Keratinocyte (primary cell): ENCODE measurements around the gene GRWD1. TPM values are rescaled to one million over a fixed set of nuclear protein-coding genes. Genes with fewer than 3 reads are reported as not detected.

ENCODE experiments used
- DNase-seq: peaks from one replicate; pipeline ENCODE4 v3.0.0-alpha.2; 2011; ENCODE audit warnings: low read depth, missing footprints, low spot score
- FAIRE-seq: peaks from 2 replicates; lab custom pipeline; 2011; peaks lifted over from hg19 to GRCh38; lab: Jason Lieb, UNC
- H2AFZ ChIP-seq: 2 replicates; pipeline ENCODE4 v1.6.0; 2012; ENCODE audit warnings: low read length, control low read depth, inconsistent platforms; ENCODE audit not compliant: control insufficient read depth
- H3K27ac ChIP-seq: 2 replicates; pipeline ENCODE4 v1.5.1; 2011; ENCODE audit warnings: low read length; ENCODE audit not compliant: control insufficient read depth, insufficient read depth
- H3K27me3 ChIP-seq: 3 replicates; pipeline ENCODE4 v1.6.0; 2011; ENCODE audit warnings: low read length; ENCODE audit not compliant: control insufficient read depth, insufficient read depth; ENCODE audit errors: extremely low read depth
- H3K36me3 ChIP-seq, 2 experiments: 2 replicates in 1 of 2; 3 replicates in 1 of 2; pipeline ENCODE4 v1.5.1; 2011; ENCODE audit warnings: low read length in 2 of 2, mild to moderate bottlenecking in 1 of 2; ENCODE audit not compliant: control insufficient read depth in 2 of 2, insufficient read depth in 2 of 2; ENCODE audit errors: extremely low read depth in 1 of 2
- H3K4me1 ChIP-seq: 3 replicates; pipeline ENCODE4 v1.5.1; 2011; ENCODE audit warnings: low read length; ENCODE audit not compliant: control insufficient read depth, insufficient read depth; ENCODE audit errors: extremely low read depth
- H3K4me2 ChIP-seq: 3 replicates; pipeline ENCODE4 v1.6.0; 2011; ENCODE audit warnings: low read depth, low read length; ENCODE audit not compliant: control insufficient read depth, insufficient read depth; ENCODE audit errors: extremely low read depth
- H3K4me3 ChIP-seq, 3 experiments: fragments of 200-600 bp in 1 of 3; sonication (generic) in 1 of 3; 2 replicates in 2 of 3; 3 replicates in 1 of 3; pipeline ENCODE4 v1.5.1; 2011 to 2016; ENCODE audit warnings: low read length in 3 of 3, mild to moderate bottlenecking in 3 of 3, control low read depth in 2 of 3, inconsistent platforms in 1 of 3, low read depth in 1 of 3, mixed read lengths in 1 of 3, mixed run types in 1 of 3, moderate library complexity in 1 of 3; ENCODE audit not compliant: control insufficient read depth in 2 of 3, insufficient read depth in 2 of 3; ENCODE audit errors: extremely low read depth in 1 of 3
- H3K79me2 ChIP-seq: 2 replicates; pipeline ENCODE4 v1.6.0; 2012; ENCODE audit warnings: low read length; ENCODE audit not compliant: control insufficient read depth, insufficient read depth
- H3K9ac ChIP-seq: 3 replicates; pipeline ENCODE4 v1.6.0; 2011; ENCODE audit warnings: low read length; ENCODE audit not compliant: control insufficient read depth, insufficient read depth; ENCODE audit errors: extremely low read depth
- H3K9me1 ChIP-seq: 3 replicates; pipeline ENCODE4 v1.6.0; 2011; ENCODE audit warnings: low read length; ENCODE audit not compliant: control insufficient read depth, insufficient read depth; ENCODE audit errors: extremely low read depth
- H3K9me3 ChIP-seq: 2 replicates; pipeline ENCODE4 v1.5.1; 2012; ENCODE audit warnings: low read depth, low read length; ENCODE audit not compliant: control insufficient read depth
- H4K20me1 ChIP-seq: 3 replicates; pipeline ENCODE4 v1.6.0; 2011; ENCODE audit warnings: low read length; ENCODE audit not compliant: control insufficient read depth, insufficient read depth; ENCODE audit errors: extremely low read depth
- CTCF ChIP-seq, 3 experiments: IDR thresholded peaks in 1 of 3; conservative IDR thresholded peaks in 1 of 3; optimal IDR thresholded peaks in 1 of 3; 2 replicates in 2 of 3; 3 replicates in 1 of 3; pipeline versions ENCODE3 to v1.5.1; 2011; ENCODE audit warnings: low read length in 3 of 3, mild to moderate bottlenecking in 3 of 3, moderate library complexity in 2 of 3, control low read depth in 1 of 3, inconsistent platforms in 1 of 3; ENCODE audit not compliant: insufficient read depth in 2 of 3; ENCODE audit errors: extremely low read depth in 1 of 3
- EZH2 ChIP-seq: IDR thresholded peaks from one replicate; pipeline ENCODE4 v1.6.1; 2012; ENCODE audit warnings: inconsistent platforms, mild to moderate bottlenecking, low read length, moderate library complexity
- dilution Hi-C: fragments of 300-500 bp; cut with MboI; formaldehyde crosslinking; loops from one replicate; pipeline ENCODE4 v1.7.0; 2020; ENCODE audit warnings: low sequenced_read_pairs; ENCODE audit not compliant: extremely low pct_ligation_motif_present
- polyA plus RNA-seq, 5 experiments: library from polyadenylated mRNA; depleted of rRNA in 3 of 5; stranded (reverse) in 3 of 5; stranded (forward) in 1 of 5; unstranded in 1 of 5; fragments of >200 nt; gene quantifications; 1 replicate in 1 of 5; 2 replicates in 3 of 5; 3 replicates in 1 of 5; pipeline versions ENCODE4 v1.2.1 to v1.2.3, GENCODE V29; 2011 to 2012; ENCODE audit warnings: missing spikeins in 2 of 5, low read depth in 1 of 5, low replicate concordance in 1 of 5

Gene GRWD1
- polyA plus RNA-seq, 1 donor (not counting 4 experiments of a cell fraction or from before 2014, with no cell fraction given): 26.1 TPM

- H3K79me2 ChIP-seq: peaks cover 14% of the 10 kb centered on the region
- FAIRE-seq (no peak), DNase-seq (no peak)
- H3K4me3 ChIP-seq: no peak overlapping the region
- no peak overlapping the region for H3K9ac ChIP-seq
- peaks cover 25% of the 10 kb centered on the region for H3K27me3 ChIP-seq
- H3K36me3 ChIP-seq: peaks cover 1 to 5% of the 10 kb centered on the region in 2 experiments
- H3K27ac ChIP-seq: no peak overlapping the region
- H4K20me1 ChIP-seq: no peaks in the 10 kb centered on the region
- H2AFZ ChIP-seq: no peak overlapping the region
- H3K4me2 ChIP-seq: no peak overlapping the region
- no peaks in the 10 kb centered on the region for H3K9me1 ChIP-seq
- H3K9me3 ChIP-seq: no peaks in the 10 kb centered on the region
- dilution Hi-C loops: no loop called here
- TF ChIP-seq EZH2 (no peak), CTCF (optimal IDR thresholded peaks at IDR 0.05 in 1 of 3, IDR thresholded peaks at IDR 0.05 in 1 of 3, conservative IDR thresholded peaks at IDR 0.05 in 1 of 3; ENCODE audit: extremely low read depth in 1 of 3, insufficient read depth in 2 of 3, low read length in 3 of 3) (no peak)
- H3K4me1 ChIP-seq: peaks cover 19% of the 10 kb centered on the region
Observed at GRCh38 chr19:48443256-48443655, 2.5 kb upstream of the GRWD1 start.

- H3K36me3 ChIP-seq: peaks cover 6 to 10% of the 10 kb centered on the region in 2 experiments
- no peaks in the 10 kb centered on the region for H4K20me1 ChIP-seq
- no peak overlapping the region for H3K27ac ChIP-seq
- H3K79me2 ChIP-seq: peaks cover 19% of the 10 kb centered on the region
- no peaks in the 10 kb centered on the region for H3K9me1 ChIP-seq
- H3K4me1 ChIP-seq: peaks cover 19% of the 10 kb centered on the region
- H3K9me3 ChIP-seq: no peaks in the 10 kb centered on the region
- no peak overlapping the region for H2AFZ ChIP-seq
- FAIRE-seq: no peak
- peak overlapping the region; percentile 96 for H3K4me2 ChIP-seq
- peaks cover 25% of the 10 kb centered on the region for H3K27me3 ChIP-seq
- no peak overlapping the region for H3K4me3 ChIP-seq
- DNase-seq: no peak
- no peak for TF ChIP-seq CTCF (optimal IDR thresholded peaks at IDR 0.05 in 1 of 3, IDR thresholded peaks at IDR 0.05 in 1 of 3, conservative IDR thresholded peaks at IDR 0.05 in 1 of 3; ENCODE audit: extremely low read depth in 1 of 3, insufficient read depth in 2 of 3, low read length in 3 of 3)
- TF ChIP-seq EZH2: no peak
- H3K9ac ChIP-seq: no peak overlapping the region
- dilution Hi-C loops: no loop called here
Observed at GRCh38 chr19:48443731-48444128, 2.1 kb upstream of the GRWD1 start.
